T-helper 1 cell treated with Interleukin-12 subunit alpha and Interleukin-12 subunit beta and Interleukin-4 antibody, amounts not matched to agents 30 μg/mL and 1 μg/mL, for 36 hours (primary cell): ENCODE results near the gene UNC45B.
"Not testable (repeated sequence)": the region's sequence is repeated elsewhere in the genome, so short reads cannot be mapped to it uniquely, and the experiment has no call there.

Source experiments
- H3K27ac Mint-ChIP-seq: one replicate; pipeline ENCODE4 v1.8.0; 2021; ENCODE audit warnings: mild to moderate bottlenecking, mixed read lengths
- H3K27me3 Mint-ChIP-seq: one replicate; pipeline ENCODE4 v1.8.0; 2021; ENCODE audit warnings: low read depth, mixed read lengths
- H3K36me3 Mint-ChIP-seq: one replicate; pipeline ENCODE4 v1.8.0; 2021; ENCODE audit warnings: low read depth, mixed read lengths
- H3K4me1 Mint-ChIP-seq: one replicate; pipeline ENCODE4 v1.8.0; 2021; ENCODE audit warnings: low read depth, mixed read lengths
- H3K4me3 Mint-ChIP-seq: one replicate; pipeline ENCODE4 v1.8.0; 2021; ENCODE audit warnings: mild to moderate bottlenecking, moderate library complexity, mixed read lengths
- H3K9me3 Mint-ChIP-seq: one replicate; pipeline ENCODE4 v1.8.0; 2021; ENCODE audit warnings: mixed read lengths

The UNC45B gene

GRCh38 chr17:35147375-35147905, at the start of gene UNC45B:
Gene UNC45B, plus strand, starts transcription at chr17:35147817. Its CDS starts 447 bp downstream, at chr17:35148264.
- no peak within 1 kb of the TSS for H3K27ac Mint-ChIP-seq
- no peaks in the 10 kb centered on the region for H3K9me3 Mint-ChIP-seq
- no peaks in the 10 kb centered on the region for H3K36me3 Mint-ChIP-seq
- H3K4me3 Mint-ChIP-seq, result no peak within 1 kb of the TSS
- H3K4me1 Mint-ChIP-seq, result peaks cover 1% of the 10 kb centered on the region
- H3K27me3 Mint-ChIP-seq, result peaks cover 8% of the 10 kb centered on the region

GRCh38 chr17:35099908-35100307, 47.7 kb upstream of the UNC45B start:
- no peak overlapping the region for H3K4me3 Mint-ChIP-seq
- no peaks in the 10 kb centered on the region for H3K4me1 Mint-ChIP-seq
- no peak overlapping the region for H3K27ac Mint-ChIP-seq
- peaks cover 23% of the 10 kb centered on the region for H3K36me3 Mint-ChIP-seq
- no peaks in the 10 kb centered on the region for H3K9me3 Mint-ChIP-seq
- H3K27me3 Mint-ChIP-seq, result no peaks in the 10 kb centered on the region

GRCh38 chr17:35101036-35101435, 46.6 kb upstream of the UNC45B start:
- no peak overlapping the region for H3K4me3 Mint-ChIP-seq
- no peak overlapping the region for H3K27ac Mint-ChIP-seq
- H3K9me3 Mint-ChIP-seq, result no peaks in the 10 kb centered on the region
- no peaks in the 10 kb centered on the region for H3K4me1 Mint-ChIP-seq
- H3K36me3 Mint-ChIP-seq, result peaks cover 33% of the 10 kb centered on the region
- H3K27me3 Mint-ChIP-seq, result no peaks in the 10 kb centered on the region

- Mint-ChIP-seq H3K27me3 (no peaks in the 10 kb centered on the region), H3K4me3 (no peak overlapping the region), H3K27ac (no peak overlapping the region), H3K4me1 (no peaks in the 10 kb centered on the region), H3K9me3 (no peaks in the 10 kb centered on the region), H3K36me3 (peaks cover 40% of the 10 kb centered on the region)
Observed at GRCh38 chr17:35101725-35102124, 45.9 kb upstream of the UNC45B start.

GRCh38 chr17:35103271-35103670, 44.3 kb upstream of the UNC45B start:
- Mint-ChIP-seq H3K36me3 (peaks cover 42% of the 10 kb centered on the region), H3K27ac (no peak overlapping the region), H3K9me3 (no peaks in the 10 kb centered on the region), H3K4me1 (peaks cover 3% of the 10 kb centered on the region), H3K4me3 (no peak overlapping the region), H3K27me3 (no peaks in the 10 kb centered on the region)

- Mint-ChIP-seq H3K4me1 (peaks cover 3% of the 10 kb centered on the region), H3K36me3 (peaks cover 37% of the 10 kb centered on the region), H3K9me3 (no peaks in the 10 kb centered on the region), H3K27me3 (no peaks in the 10 kb centered on the region), H3K27ac (no peak overlapping the region), H3K4me3 (no peak overlapping the region)
Observed at GRCh38 chr17:35104844-35105450, 42.7 kb upstream of the UNC45B start.

- not testable (repeated sequence) for H3K4me1 Mint-ChIP-seq, H3K27ac Mint-ChIP-seq, H3K27me3 Mint-ChIP-seq, H3K9me3 Mint-ChIP-seq, H3K4me3 Mint-ChIP-seq
- H3K36me3 Mint-ChIP-seq, result peaks cover 17% of the 10 kb centered on the region
Observed at GRCh38 chr17:35110791-35111190, 36.8 kb upstream of the UNC45B start.

GRCh38 chr17:35116845-35117244, 30.8 kb upstream of the UNC45B start:
- Mint-ChIP-seq H3K27ac (peak overlapping the region; percentile 15), H3K36me3 (peaks cover 11% of the 10 kb centered on the region), H3K4me3 (no peak overlapping the region)

GRCh38 chr17:35117984-35118383, 29.6 kb upstream of the UNC45B start:
- Mint-ChIP-seq H3K9me3 (no peaks in the 10 kb centered on the region), H3K27ac (peak overlapping the region; percentile 82), H3K4me3 (peak overlapping the region; percentile 88), H3K4me1 (peaks cover 32% of the 10 kb centered on the region), H3K36me3 (peaks cover 10% of the 10 kb centered on the region), H3K27me3 (no peaks in the 10 kb centered on the region)

More at GRCh38 chr17:35116845-35117244, 30.8 kb upstream of the UNC45B start:
- H3K27me3 Mint-ChIP-seq, result no peaks in the 10 kb centered on the region
- no peaks in the 10 kb centered on the region for H3K9me3 Mint-ChIP-seq
- peaks cover 30% of the 10 kb centered on the region for H3K4me1 Mint-ChIP-seq

GRCh38 chr17:35119370-35120165, 28.0 kb upstream of the UNC45B start, which contains the start of gene RAD51D:
Gene RAD51D, minus strand, starts transcription at chr17:35119860. Its CDS starts 247 bp downstream, at chr17:35119613.
- no peaks in the 10 kb centered on the region for H3K9me3 Mint-ChIP-seq
- H3K27ac Mint-ChIP-seq, result peak within 1 kb of the TSS; percentile 94
- H3K4me1 Mint-ChIP-seq, result peaks cover 32% of the 10 kb centered on the region
- no peaks in the 10 kb centered on the region for H3K27me3 Mint-ChIP-seq
- peaks cover 10% of the 10 kb centered on the region for H3K36me3 Mint-ChIP-seq
- peak within 1 kb of the TSS; percentile 97 for H3K4me3 Mint-ChIP-seq

GRCh38 chr17:35121315-35121714, 26.3 kb upstream of the UNC45B start, which contains the start of gene FNDC8:
Gene FNDC8, plus strand, starts transcription at chr17:35121615. Its CDS starts 79 bp downstream, at chr17:35121694.
- Mint-ChIP-seq H3K27ac (peak within 1 kb of the TSS; percentile 12), H3K4me1 (peaks cover 23% of the 10 kb centered on the region), H3K27me3 (no peaks in the 10 kb centered on the region), H3K9me3 (no peaks in the 10 kb centered on the region), H3K36me3 (peaks cover 4% of the 10 kb centered on the region), H3K4me3 (peak within 1 kb of the TSS; percentile 2)

GRCh38 chr17:35127751-35128514, 19.7 kb upstream of the UNC45B start:
- H3K36me3 Mint-ChIP-seq, result peaks cover 7% of the 10 kb centered on the region
- H3K4me1 Mint-ChIP-seq, result peaks cover 5% of the 10 kb centered on the region
- H3K9me3 Mint-ChIP-seq, result no peaks in the 10 kb centered on the region
- H3K27me3 Mint-ChIP-seq, result no peaks in the 10 kb centered on the region
- no peak overlapping the region for H3K27ac Mint-ChIP-seq
- no peak overlapping the region for H3K4me3 Mint-ChIP-seq

- H3K4me1 Mint-ChIP-seq, result peaks cover 5% of the 10 kb centered on the region
- H3K27ac Mint-ChIP-seq, result no peak overlapping the region
- no peaks in the 10 kb centered on the region for H3K9me3 Mint-ChIP-seq
- H3K4me3 Mint-ChIP-seq, result no peak overlapping the region
- H3K36me3 Mint-ChIP-seq, result peaks cover 12% of the 10 kb centered on the region
- H3K27me3 Mint-ChIP-seq, result no peaks in the 10 kb centered on the region
Observed at GRCh38 chr17:35129154-35129972, 18.3 kb upstream of the UNC45B start.

GRCh38 chr17:35129973-35130351, 17.7 kb upstream of the UNC45B start:
- H3K4me1 Mint-ChIP-seq, result peaks cover 5% of the 10 kb centered on the region
- H3K27me3 Mint-ChIP-seq, result no peaks in the 10 kb centered on the region
- peak overlapping the region; percentile 62 for H3K27ac Mint-ChIP-seq
- no peaks in the 10 kb centered on the region for H3K9me3 Mint-ChIP-seq
- no peak overlapping the region for H3K4me3 Mint-ChIP-seq
- H3K36me3 Mint-ChIP-seq, result peaks cover 14% of the 10 kb centered on the region
